ENCODE data around the gene CRACDL. TPM values are rescaled to one million over a fixed set of nuclear protein-coding genes. Genes with fewer than 3 reads are reported as not detected.

Gene CRACDL
- total and polyA plus RNA-seq, 2 donors (not counting 3 experiments of a cell fraction or from before 2014, with no cell fraction given): 0.92 to 6.3 TPM

- POLR2A ChIA-PET: no interaction called here
- CTCF ChIA-PET: interaction anchor here (0.8 to 4.8 kb wide), 8 partner anchors 10 to 189 kb away, joined by 3 to 31 read pairs (median 4); partner anchors contain the start of gene MGAT4A
- Histone ChIP-seq H3K9me1 (replicated peaks; ENCODE audit: control insufficient read depth, extremely low read depth, insufficient read depth, low read length) (no peaks in the 10 kb centered on the region), H3K9me3 (replicated peaks; ENCODE audit: control insufficient read depth, insufficient read depth, low read length) (no peaks in the 10 kb centered on the region), H3K79me2 (ENCODE audit: control insufficient read depth, insufficient read depth, low read length) (no peaks in the 10 kb centered on the region), H4K20me1 (replicated peaks; ENCODE audit: control insufficient read depth, extremely low read depth, insufficient read depth, low read length) (no peaks in the 10 kb centered on the region), H3K9ac (replicated peaks; ENCODE audit: extremely low read depth, insufficient read depth, low read length) (peak overlapping the region; percentile 69), H3K27me3 (ENCODE audit: control insufficient read depth in 2 of 2, insufficient read depth in 2 of 2, low read length in 2 of 2) (no peaks in the 10 kb centered on the region), H3K4me2 (ENCODE audit: insufficient read depth, low read length) (peak overlapping the region; percentile 46), H3K27ac (ENCODE audit: insufficient read depth, low read depth, low read length) (peak overlapping the region; percentile 53), H2AFZ (ENCODE audit: low read depth, low read length) (peak overlapping the region; percentile 82), H3K36me3 (ENCODE audit: control insufficient read depth in 2 of 2, extremely low read depth in 1 of 2, insufficient read depth in 2 of 2, low read length in 2 of 2) (no peaks in the 10 kb centered on the region), H3K4me3 (replicated peaks in 1 of 3; ENCODE audit: insufficient read depth in 1 of 3, low read depth in 1 of 3, low read length in 3 of 3) (peak overlapping the region in 1 of 3 experiments; percentile 44), H3K4me1 (ENCODE audit: control insufficient read depth, extremely low read depth, insufficient read depth, low read length) (peaks cover 11% of the 10 kb centered on the region)
- DNase-seq (ENCODE audit: low read depth, low spot score): no peak
- dilution Hi-C loops (cut with MboI; ENCODE audit: extremely low pct_ligation_motif_present, low sequenced_read_pairs): no loop called here
- TF ChIP-seq POLR2AphosphoS5 (IDR thresholded peaks at IDR 0.05; ENCODE audit: insufficient read depth, low read depth, low read length) (no peak), GATA2 (IDR thresholded peaks at IDR 0.05; ENCODE audit: insufficient read depth, insufficient read length, low read depth, low read length) (no peak), FOS (IDR thresholded peaks at IDR 0.05; ENCODE audit: borderline replicate concordance, insufficient read depth, low read length) (no peak), JUN (IDR thresholded peaks at IDR 0.05; ENCODE audit: borderline replicate concordance, insufficient read depth, insufficient read length, low read depth) (no peak)
- intact Hi-C loops (cut with micrococcal nuclease): loop anchor here (1.0 to 2.0 kb wide), 3 partner anchors 10 to 97 kb away; no protein-coding TSS in a partner anchor
- peak; percentile 40 for FAIRE-seq
- BruUV-seq (replicated peaks): TSS peak; percentile 24
These were observed 112.5 kb downstream of the CRACDL start for GRCh38 chr2:98823196-98824170.
